Spleen (tissue), 11 donors: ENCODE data around the gene RPRD1B. TPM values are rescaled to one million over a fixed set of nuclear protein-coding genes. Genes with fewer than 3 reads are reported as not detected.
A peak's percentile ranks its signal among the peaks of the same experiment; 100 is the strongest.
"Not testable (repeated sequence)": the region's sequence is repeated elsewhere in the genome, so short reads cannot be mapped to it uniquely, and the experiment has no call there.

ENCODE experiments used
- DNase-seq: peaks from one replicate; pipeline ENCODE4 v3.0.0-alpha.2; 2020
- H3K27ac ChIP-seq, 8 donors: fragments of 200-600 bp; sonication (generic) in 7 of 8; 1 replicate in 4 of 8; 2 replicates in 4 of 8; pipeline versions ENCODE4 v1.5.0 to v1.8.0; 2016 to 2021; ENCODE audit warnings: inconsistent platforms in 4 of 8, mild to moderate bottlenecking in 4 of 8, moderate library complexity in 1 of 8
- H3K27me3 ChIP-seq, 7 donors: fragments of 200-600 bp; sonication (generic) in 6 of 7; replicated peaks in 1 of 7; 1 replicate in 4 of 7; 2 replicates in 3 of 7; pipeline versions ENCODE4 v1.5.0 to v1.8.0; 2016 to 2021; ENCODE audit warnings: inconsistent platforms in 3 of 7, mild to moderate bottlenecking in 1 of 7
- H3K36me3 ChIP-seq, 6 donors: fragments of 200-600 bp; sonication (generic) in 5 of 6; 1 replicate in 4 of 6; 2 replicates in 2 of 6; pipeline versions ENCODE4 v1.5.0 to v1.8.0; 2016 to 2021; ENCODE audit warnings: inconsistent platforms in 2 of 6
- H3K4me1 ChIP-seq, 6 donors: fragments of 200-600 bp; sonication (generic) in 5 of 6; 1 replicate in 3 of 6; 2 replicates in 3 of 6; pipeline versions ENCODE4 v1.5.0 to v1.8.0; 2016 to 2021; ENCODE audit warnings: inconsistent platforms in 3 of 6
- H3K4me3 ChIP-seq, 8 donors: fragments of 200-600 bp; sonication (generic) in 7 of 8; 1 replicate in 4 of 8; 2 replicates in 4 of 8; pipeline versions ENCODE4 v1.5.0 to v1.8.0; 2016 to 2021; ENCODE audit warnings: inconsistent platforms in 4 of 8, mild to moderate bottlenecking in 4 of 8, moderate library complexity in 2 of 8
- H3K9me3 ChIP-seq, 8 donors: fragments of 200-600 bp; sonication (generic) in 7 of 8; 1 replicate in 4 of 8; 2 replicates in 4 of 8; pipeline versions ENCODE4 v1.5.0 to v1.8.0; 2016 to 2021; ENCODE audit warnings: inconsistent platforms in 4 of 8
- CTCF ChIP-seq, 11 experiments: fragments of 200-600 bp in 7 of 11; fragments of 450-650 bp in 4 of 11; sonication (generic) in 4 of 11; IDR thresholded peaks in 8 of 11; conservative IDR thresholded peaks in 3 of 11; 1 replicate in 7 of 11; 2 replicates in 4 of 11; pipeline versions ENCODE4 v1.4.0 to v1.8.0; 2016 to 2021; ENCODE audit warnings: antibody characterized with exemption in 11 of 11, inconsistent platforms in 4 of 11, mild to moderate bottlenecking in 1 of 11
- POLR2A ChIP-seq, 3 donors: fragments of 450-650 bp; IDR thresholded peaks; one replicate each; pipeline ENCODE4 v1.5.1; 2017; ENCODE audit warnings: antibody characterized with exemption in 3 of 3, mild to moderate bottlenecking in 1 of 3
- POLR2AphosphoS5 ChIP-seq, 3 donors: sonication (generic); formaldehyde crosslinking; IDR thresholded peaks; one replicate each; pipeline ENCODE4 v1.5.1; 2017; ENCODE audit warnings: antibody characterized with exemption in 3 of 3
- WGBS, 5 donors: extraction: QIAGEN DNeasy Blood & Tissue Kit in 3 of 5; methylation state at CpG; one replicate each; pipeline versions ENCODE4 v1.1.5 to v1.1.7; 2013 to 2018; 5-methylcytosine and 5-hydroxymethylcytosine counted together
- intact Hi-C: fragments of 100-400 bp; cut with DNase I; formaldehyde crosslinking; loops from one replicate; pipeline ENCODE4 v1.15.0; 2023; ENCODE audit warnings: low total_unique reads
- polyA plus RNA-seq, 3 donors: library from polyadenylated mRNA; stranded (reverse); fragments of 200-250 nt; gene quantifications; one replicate each; pipeline ENCODE4 v1.2.1, GENCODE V29; 2013
- total RNA-seq, 7 donors: library from RNA; depleted of rRNA in 3 of 7; stranded (reverse); fragments of >200 nt in 3 of 7; fragmentation: NEBNext Ultra II Directional in 4 of 7; extraction: Animal tissue kit (Norgen Biotek cat#: 25700) in 4 of 7; gene quantifications; one replicate each; pipeline versions ENCODE4 v1.1.0 to v1.2.1, GENCODE V29; 2016 to 2021
- donor health status: healthy with polysubstance abuse.
- donor health status: DM: no; HTN: no; CAD: no; lungs with moderate emphysema.
- donor health status: DM: no; HTN: no; CAD: no.
- donor health status: Bipolar disorder and iron deficiency.
- donor health status: healthy.
- donor health status: DM: no; HTN: no; CAD: no.
- donor health status: DM: yes; HTN: yes; CAD: no.

RPRD1B gene
- total and polyA plus RNA-seq, 10 donors: 7.1 to 42.0 (median 31.2) TPM

DNA sequence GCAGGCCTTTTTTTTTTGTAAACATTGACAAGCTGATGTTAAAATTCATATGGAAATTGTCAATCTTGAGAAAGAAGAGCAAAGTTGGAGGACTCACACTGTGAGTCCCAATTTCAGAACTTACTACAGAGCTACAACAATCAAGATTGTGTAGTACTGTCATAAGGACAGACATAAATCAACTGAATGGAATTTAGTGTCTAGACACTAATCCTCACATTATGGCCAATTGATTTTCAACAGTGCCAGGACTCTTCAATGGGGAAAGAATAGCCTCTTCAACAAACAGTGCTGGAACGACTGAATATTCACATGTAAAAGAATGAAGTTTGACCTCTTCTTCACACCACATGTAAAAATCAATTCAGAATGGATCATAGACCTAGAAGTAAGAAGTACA is 70.7 kb downstream of the RPRD1B start:
- H3K9me3 ChIP-seq: peaks cover 0 to 7% (median 0%) of the 10 kb centered on the region in 8 donors
- WGBS, 5 donors: 49 to 70% (median 62%) methylated on average over 1 of the region's 1 CpG

DNA sequence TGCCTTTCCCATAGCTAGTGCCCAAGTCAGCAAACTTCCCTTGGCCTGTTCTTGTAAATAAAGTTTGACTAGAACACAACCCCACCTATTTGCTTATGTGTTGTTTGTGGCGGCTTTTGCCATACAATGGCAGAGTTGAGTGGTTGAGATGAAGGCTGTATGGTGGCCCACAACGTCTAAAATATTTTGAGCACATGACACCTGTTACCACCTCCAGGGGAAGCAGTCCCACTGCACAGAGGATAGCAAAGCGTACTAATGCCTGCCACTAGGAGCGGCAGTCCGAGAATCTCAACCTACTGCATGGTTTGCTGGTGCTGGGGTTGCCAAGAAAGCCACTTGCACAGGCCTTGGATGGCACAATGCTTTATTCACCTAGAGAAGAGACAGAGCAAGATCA is 72.9 kb downstream of the RPRD1B start:
- TF ChIP-seq POLR2A (IDR thresholded peaks at IDR 0.05) (no peak), POLR2AphosphoS5 (IDR thresholded peaks at IDR 0.05) (no peak), CTCF (IDR thresholded peaks at IDR 0.05 in 8 of 11, conservative IDR thresholded peaks at IDR 0.05 in 3 of 11) (no peak)
- WGBS, 5 donors: 81 to 95% (median 91%) methylated on average over 5 of the region's 5 CpGs
- no peaks in the 10 kb centered on the region for H3K9me3 ChIP-seq
- intact Hi-C loops: no loop called here
- no peak overlapping the region for H3K4me3 ChIP-seq
- H3K27ac ChIP-seq: no peak overlapping the region
- H3K27me3 ChIP-seq: no peaks in the 10 kb centered on the region
- DNase-seq: no peak
- H3K4me1 ChIP-seq: peaks cover 0 to 20% (median 5%) of the 10 kb centered on the region in 6 donors
- no peaks in the 10 kb centered on the region for H3K36me3 ChIP-seq

More for the DNA sequence above, 70.7 kb downstream of the RPRD1B start:
- intact Hi-C loops: no loop called here
- no peak overlapping the region for H3K4me3 ChIP-seq
- H3K36me3 ChIP-seq: no peaks in the 10 kb centered on the region
- H3K27ac ChIP-seq: no peak overlapping the region
- no peak for TF ChIP-seq POLR2A (IDR thresholded peaks at IDR 0.05)
- TF ChIP-seq CTCF (IDR thresholded peaks at IDR 0.05 in 8 of 11, conservative IDR thresholded peaks at IDR 0.05 in 3 of 11): no peak
- no peak for TF ChIP-seq POLR2AphosphoS5 (IDR thresholded peaks at IDR 0.05)
- no peaks in the 10 kb centered on the region for H3K27me3 ChIP-seq
- peaks cover 0 to 12% (median 0%) of the 10 kb centered on the region in 6 donors for H3K4me1 ChIP-seq
- no peak for DNase-seq

- H3K27me3 ChIP-seq, H3K9me3 ChIP-seq, H3K36me3 ChIP-seq, H3K4me3 ChIP-seq, H3K27ac ChIP-seq, DNase-seq, intact Hi-C loops: not testable (repeated sequence)
- peaks cover 0 to 24% (median 5%) of the 10 kb centered on the region in 6 donors for H3K4me1 ChIP-seq
- WGBS, 5 donors: 85 to 100% (median 88%) methylated on average over 1 of the region's 1 CpG
These were observed 73.8 kb downstream of the RPRD1B start for GRCh38 chr20:38107386-38107785.

DNA sequence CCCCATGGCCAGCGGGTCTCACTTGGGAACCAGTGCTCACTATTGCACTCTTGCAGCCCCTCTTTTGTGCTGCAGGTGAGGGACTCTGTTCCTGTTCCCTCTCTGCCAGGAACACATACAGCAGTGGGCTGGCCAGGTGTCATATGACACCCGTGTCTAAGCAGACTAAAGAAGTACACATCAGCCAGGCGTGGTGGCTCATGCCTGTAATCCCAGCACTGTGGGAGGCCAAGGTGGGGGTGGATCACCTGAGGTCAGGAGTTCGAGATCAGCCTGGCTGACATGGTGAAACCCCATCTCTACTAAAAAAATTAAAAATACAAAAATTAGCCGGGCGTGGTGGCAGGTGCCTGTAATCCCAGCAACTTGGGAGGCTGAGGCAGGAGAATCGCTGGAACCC is 74.4 kb downstream of the RPRD1B start:
- H3K9me3 ChIP-seq, H3K27me3 ChIP-seq, H3K36me3 ChIP-seq, intact Hi-C loops, DNase-seq, H3K4me3 ChIP-seq: not testable (repeated sequence)
- 82 to 90% (median 86%) methylated on average over 7 of the region's 7 CpGs for WGBS, 5 donors
- peak overlapping the region in 7 of 8 donors; percentile 8 to 69 (median 65) for H3K27ac ChIP-seq
- H3K4me1 ChIP-seq: peaks cover 0 to 24% (median 7%) of the 10 kb centered on the region in 6 donors

DNA sequence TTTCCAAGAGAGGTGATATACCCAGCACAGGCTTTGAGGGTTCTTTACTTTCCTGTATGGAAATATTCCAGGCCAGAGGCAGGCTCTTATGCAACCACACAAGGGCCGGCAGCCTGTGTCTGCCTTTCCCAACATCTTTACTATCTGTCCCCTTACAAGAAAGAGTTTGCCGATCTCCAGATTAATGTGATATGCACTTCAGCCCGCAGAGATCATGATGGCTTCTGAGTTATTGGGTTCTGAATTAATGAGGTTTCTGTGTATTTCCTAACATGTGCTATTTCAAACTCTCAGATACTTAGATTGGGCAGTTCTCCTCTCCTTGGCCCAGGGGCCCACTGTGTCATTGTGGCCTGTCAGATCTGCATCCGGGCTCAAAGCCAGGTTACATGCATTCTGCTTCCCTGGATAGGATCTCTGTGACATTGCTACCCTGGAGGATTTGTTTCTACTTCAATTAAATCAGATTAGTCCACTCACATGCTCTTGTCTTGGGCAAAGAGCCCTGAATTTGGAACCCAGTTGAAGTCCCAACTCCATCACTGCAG is 75.0 kb downstream of the RPRD1B start:
- 75 to 87% (median 78%) methylated on average over 4 of the region's 4 CpGs for WGBS, 5 donors

More for the DNA sequence above, 75.0 kb downstream of the RPRD1B start:
- Histone ChIP-seq H3K36me3 (no peaks in the 10 kb centered on the region), H3K4me3 (no peak overlapping the region), H3K4me1 (peaks cover 0 to 28% (median 7%) of the 10 kb centered on the region in 6 donors), H3K27ac (peak overlapping the region in 7 of 8 donors; percentile 9 to 69 (median 65)), H3K9me3 (no peaks in the 10 kb centered on the region), H3K27me3 (no peaks in the 10 kb centered on the region)
- DNase-seq: no peak
- no peak for TF ChIP-seq CTCF (IDR thresholded peaks at IDR 0.05 in 8 of 11, conservative IDR thresholded peaks at IDR 0.05 in 3 of 11)
- intact Hi-C loops: no loop called here
